ENCODE results near the gene SYT7.
"Not testable (repeated sequence)": the region's sequence is repeated elsewhere in the genome, so short reads cannot be mapped to it uniquely, and the experiment has no call there.

SYT7 gene, protein sequence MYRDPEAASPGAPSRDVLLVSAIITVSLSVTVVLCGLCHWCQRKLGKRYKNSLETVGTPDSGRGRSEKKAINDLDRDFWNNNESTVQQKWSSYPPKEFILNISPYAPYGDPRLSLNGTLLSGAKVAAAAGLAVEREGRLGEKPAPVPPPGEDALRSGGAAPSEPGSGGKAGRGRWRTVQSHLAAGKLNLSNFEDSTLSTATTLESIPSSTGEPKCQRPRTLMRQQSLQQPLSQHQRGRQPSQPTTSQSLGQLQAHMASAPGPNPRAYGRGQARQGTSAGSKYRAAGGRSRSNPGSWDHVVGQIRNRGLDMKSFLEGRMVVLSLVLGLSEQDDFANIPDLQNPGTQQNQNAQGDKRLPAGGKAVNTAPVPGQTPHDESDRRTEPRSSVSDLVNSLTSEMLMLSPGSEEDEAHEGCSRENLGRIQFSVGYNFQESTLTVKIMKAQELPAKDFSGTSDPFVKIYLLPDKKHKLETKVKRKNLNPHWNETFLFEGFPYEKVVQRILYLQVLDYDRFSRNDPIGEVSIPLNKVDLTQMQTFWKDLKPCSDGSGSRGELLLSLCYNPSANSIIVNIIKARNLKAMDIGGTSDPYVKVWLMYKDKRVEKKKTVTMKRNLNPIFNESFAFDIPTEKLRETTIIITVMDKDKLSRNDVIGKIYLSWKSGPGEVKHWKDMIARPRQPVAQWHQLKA

DNA sequence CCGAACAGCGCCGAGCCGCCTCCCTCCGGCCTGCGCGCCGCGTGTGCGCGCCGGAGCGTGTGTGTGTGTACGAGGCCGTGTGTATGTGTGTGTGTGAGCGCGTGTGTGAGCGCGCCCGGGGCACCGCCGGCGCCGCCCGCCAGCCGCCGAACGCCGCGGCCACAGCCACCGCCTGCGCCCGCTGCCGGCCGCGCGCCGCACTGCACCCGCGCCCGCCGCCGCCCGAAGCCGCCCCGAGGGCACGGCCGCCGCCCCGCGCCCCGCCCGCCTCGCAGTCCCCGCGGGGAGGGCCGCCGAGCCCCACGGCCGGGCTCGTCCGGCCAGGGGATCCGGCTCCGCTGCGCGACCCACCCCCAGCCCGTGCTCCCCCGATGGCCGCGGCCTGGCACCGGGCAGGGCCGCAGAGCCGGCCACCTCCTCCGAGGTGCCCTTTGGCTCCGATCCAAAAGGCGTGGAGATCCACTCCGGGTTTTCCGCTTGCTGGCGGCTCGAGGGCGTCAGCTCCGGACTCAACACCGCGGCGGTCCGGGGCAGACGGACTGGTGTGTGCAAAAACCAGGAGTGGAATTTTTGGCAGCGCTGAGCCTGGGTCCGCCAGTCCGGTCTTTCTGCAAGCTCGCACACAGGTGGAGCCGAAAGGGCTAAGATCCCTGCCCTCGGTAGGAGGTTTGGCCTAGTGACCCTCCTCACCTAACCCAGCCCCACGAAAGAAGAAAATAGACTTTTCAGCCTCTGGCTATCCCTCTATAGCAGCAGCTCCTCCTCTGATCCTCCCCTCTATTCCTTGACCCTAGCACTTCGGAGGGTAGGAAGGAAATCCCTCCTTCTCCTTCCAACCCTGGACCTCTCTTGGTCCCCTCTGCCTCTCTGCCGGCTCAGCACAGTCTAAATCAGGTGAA, at the start of gene SYT7:
Gene SYT7, minus strand, starts transcription at position 47 of the 899 bp plus-strand sequence. CDS start 256 bp downstream, outside the sequence.
- peak; percentile 93 for DNase-seq

DNA sequence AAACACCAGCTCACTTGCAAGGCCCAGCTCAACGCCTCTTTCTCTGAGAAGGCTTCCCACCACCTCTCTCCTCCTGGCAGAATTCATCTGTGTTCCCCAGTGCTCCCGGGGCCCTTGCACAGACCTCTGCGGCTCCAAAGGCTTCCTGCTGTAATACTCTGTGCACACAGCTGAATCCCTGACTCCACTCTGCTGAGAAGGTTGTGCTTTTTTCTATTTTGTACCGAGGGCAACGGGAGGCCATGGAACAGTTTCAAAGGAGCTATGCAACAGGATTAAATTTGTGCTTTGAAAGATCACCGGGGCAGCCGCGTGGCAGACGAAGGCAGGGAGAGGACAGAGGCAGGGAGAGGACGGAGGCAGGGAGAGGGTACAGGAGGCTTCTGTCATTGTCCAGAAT, 49.2 kb upstream of the SYT7 start:
- no peak for DNase-seq

DNA sequence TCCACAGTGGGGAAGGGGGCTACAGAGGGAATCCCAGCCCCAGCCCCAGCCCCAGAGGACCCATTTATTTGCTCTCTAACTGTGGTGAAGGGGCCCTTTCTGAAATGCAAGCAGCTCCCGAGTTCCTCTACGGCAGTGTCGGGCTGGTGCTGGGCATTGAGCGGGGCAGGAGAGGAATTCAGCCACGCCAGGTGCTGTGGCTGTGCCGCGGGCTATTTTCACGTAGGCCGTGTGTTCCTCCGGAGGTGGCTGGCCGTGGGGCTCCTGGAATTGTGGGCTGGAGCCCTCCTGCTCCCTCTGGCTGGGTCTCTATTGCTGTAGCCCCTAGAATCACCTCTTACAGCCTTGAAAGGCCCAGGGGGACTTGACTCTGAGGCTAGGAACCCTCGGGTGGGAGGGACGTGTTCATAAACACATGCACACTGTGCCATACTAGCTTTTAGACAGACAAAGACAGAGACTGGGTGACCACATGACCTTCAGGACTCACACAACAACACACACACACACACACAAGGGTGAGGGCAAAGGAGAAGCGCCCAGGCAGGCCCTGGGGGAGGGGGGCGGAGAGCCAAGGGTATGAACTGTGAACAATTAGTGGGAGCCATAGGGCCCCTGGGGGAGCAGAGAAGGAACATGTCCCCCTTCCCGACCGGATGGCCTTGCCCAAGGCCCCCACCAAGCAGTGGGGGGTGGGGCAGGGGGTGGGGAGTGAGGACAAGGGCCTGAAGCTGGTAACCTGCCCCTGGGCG, 48.4 kb upstream of the SYT7 start:
- no peak for DNase-seq

DNA sequence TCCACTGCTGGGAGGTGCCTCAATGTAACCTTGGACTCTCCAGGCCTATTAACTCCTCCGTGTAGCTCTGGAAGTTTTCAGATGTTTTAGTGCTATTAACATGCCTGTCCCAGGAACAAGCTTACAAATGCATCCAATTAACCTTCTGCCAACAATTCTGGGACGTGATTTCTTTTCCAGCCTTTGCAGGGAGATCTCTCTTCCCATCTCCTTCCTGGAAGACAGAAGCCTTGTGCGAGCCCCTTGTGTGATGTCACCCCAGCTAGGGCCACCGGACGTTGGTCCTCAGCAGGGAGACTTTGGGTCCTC, 47.7 kb upstream of the SYT7 start:
- no peak for DNase-seq

DNA sequence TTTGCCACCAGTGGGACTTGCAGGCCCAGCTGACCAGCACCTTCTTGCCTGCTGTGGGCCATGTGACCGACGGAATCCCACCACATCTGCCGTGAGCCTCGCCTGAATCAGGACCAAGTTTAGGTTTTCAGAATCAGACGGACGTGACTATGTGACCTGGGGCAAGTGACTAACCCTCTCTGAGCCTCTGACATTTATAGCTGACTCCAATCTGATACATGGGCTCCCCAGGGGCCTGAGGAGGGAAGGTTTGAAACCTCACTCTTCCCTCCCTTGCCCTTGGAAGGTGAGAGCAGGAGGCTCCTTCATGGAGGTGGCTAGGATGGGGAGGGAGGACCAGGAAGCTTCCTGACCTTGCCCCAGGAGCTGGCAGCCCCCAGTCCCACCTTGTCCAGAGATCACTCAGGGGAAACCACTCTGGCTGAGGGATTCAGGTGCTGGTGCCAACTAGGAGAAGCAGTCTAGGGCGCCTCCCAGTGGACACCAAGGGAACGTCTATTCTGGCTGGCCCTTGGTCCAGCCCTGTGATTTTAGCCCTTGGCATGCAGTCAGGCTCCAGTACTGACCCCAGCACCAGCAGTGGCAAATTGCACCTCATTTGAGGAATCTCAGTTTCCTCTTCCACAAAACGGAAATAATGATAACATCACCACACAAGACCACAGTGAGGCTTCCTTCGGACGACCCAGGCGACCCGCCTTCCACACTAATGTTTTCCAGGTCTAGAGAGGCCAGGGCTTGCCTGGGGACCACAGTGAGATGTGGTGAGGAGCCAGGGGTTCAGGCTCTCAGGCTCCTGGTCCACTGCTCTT, 47.2 kb upstream of the SYT7 start:
- peak; percentile 2 for DNase-seq

DNA sequence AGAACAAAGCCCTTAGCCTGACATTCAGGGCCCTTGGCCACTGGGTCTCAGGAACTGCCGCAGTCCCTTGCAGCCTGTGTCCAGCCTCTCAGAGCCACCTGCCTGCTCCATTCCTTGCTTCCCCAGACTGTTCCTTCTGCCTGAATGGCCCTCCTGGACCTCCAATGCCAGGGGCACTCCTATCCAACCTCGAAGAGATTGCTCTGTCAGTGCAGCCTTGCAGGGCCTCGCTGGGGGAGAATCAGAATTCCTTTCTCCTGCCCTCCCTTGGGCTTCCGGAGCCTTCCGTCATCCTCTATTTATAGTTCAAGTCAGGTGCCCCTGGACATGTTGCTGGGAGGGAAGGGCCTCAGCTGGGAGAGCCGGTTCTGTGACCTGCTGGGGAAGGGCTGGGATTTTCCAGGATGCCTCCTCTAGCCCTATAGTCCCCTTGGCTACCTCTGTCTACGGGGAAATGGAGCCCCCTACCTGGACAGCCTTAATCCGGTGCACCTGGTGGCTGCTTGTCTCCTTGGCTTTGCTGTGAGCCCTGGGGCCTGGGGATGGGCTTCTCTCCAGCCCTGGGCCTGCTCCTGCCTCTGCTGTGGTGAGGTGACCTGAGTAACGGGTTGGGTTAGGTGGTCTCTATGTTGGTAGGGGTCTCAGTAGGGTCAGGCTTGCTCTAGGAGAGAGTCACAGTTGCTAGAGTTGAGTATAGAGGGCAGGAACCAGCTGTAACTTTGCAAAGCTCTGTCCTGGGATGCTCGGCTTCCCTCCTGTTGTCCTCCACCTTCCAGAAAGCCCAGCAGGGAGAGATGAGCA, 45.9 kb upstream of the SYT7 start:
- DNase-seq: no peak

DNA sequence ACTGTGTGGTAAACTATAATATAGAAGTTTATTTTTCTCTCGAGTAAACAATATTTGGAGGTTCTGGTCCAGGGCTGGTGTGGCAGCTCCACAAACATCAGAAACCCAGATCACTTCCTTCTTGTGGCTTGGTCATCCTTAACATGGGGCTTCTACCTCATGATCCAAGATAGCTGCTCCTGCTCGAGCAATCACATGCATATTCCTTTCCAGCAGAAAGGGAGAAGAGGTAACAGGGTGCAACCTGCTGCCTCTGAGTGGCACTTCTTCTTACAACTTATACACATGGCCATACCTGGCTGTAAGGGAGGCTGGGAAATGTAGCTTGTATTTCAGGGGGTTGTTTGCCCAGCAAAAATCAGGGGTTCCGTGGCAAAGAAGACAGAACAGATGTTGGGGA, 44.6 kb upstream of the SYT7 start:
- DNase-seq: no peak

DNA sequence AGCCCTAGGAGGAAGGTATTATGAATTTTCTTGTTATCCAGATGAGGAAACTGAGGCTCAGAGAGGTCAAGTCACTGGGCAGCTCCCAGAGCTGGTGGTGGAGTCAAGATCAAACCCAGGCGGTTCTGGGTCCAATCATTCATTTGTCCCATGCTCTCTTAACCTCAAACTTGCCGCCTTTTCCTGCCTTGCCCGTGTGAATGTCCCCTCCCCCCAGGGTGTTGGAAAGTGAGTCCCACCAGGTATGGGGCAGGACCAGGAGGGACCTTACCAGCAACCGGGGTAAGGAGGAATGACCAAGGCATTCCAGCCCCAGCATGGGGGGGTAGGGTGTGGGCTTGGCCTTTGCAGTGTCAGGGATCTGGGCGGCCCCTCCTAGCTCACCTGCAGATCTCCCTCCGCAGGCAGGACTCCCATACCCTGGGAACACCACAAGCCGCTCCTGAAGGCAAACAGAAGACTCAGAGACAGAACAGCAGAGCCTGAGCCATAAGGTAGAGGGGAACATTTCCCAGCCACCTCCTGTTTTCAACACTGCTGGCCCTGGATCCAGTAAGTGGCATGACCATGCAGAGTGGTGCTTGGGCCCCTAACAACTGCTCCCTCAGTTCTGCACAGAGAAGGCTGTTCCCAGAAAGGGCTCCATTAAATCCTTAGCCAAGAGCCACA, 41.2 kb upstream of the SYT7 start:
- no peak for DNase-seq

DNA sequence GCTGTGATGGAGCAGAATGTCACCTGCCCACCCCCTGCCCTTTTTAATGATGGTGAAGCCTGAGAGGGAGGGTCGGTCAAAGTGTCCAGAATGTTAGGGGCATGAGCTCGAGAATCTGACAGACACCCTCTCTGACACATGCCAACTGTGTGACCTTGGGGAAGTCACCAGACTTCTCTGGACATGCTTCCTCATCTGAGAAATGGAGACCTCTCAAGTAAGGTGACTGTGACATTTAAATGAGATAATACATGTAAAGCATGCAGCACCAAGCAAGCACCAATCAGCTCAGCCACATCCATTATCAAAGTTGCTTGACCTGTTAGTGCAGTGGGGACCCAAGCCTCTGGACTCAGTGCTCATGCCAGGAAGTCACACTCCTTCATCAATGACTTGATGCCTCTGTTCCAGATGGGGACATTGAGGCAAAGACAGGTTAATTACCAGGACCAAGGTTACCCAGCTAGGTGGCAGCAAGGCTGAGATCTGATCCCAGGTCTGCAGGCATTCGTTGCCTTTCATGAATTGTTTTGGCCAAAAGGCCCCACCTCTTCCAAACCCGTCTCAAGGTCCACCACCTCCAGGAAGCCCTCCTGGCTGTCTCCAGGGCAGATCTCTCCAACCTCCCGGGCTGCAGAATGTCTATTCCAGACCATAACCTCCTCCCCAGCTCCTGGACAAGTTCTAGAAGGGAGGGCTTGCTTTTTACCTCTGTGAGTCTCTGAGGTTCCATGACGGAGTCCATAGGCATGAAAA, 38.8 kb upstream of the SYT7 start:
- DNase-seq: no peak

DNA sequence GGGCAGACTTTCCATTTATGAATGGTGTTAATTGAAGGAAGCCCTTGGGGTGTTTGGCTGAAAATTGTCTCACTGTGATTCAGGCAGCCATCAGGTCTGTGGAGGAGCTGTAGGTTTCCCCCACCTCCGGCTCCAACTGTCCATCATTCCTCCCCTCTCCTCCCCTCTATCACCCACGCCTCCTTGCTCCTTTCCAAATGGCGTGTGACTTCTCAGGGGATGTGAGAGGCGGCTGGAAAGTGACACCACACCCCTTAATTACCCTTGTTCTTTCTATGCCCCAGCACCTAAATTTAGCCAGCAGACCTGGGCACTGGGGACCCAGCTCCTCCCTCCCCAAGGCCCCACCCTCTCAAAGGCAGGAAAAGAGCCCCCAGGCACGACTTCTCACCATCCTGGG, 38.1 kb upstream of the SYT7 start:
- no peak for DNase-seq

DNA sequence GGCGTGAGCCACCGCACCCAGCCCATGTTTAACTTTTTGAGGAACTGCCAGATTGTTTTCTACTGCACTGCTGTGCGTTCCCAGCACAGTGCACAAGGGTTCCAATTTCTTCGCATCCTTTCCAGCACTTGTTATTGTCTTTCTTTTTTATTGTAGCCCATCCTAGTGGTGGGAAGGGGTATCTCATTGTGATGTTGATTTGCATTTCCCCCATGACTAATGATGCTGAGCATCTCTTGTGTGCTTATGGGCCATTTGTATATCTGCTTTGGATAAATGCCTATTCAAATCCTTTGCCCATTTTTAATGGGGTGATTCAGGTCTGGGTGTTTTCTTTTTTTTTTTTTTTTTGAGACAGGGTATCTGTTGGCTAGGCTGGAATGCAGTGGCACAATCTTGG, 36.6 kb upstream of the SYT7 start:
- DNase-seq: no peak

DNA sequence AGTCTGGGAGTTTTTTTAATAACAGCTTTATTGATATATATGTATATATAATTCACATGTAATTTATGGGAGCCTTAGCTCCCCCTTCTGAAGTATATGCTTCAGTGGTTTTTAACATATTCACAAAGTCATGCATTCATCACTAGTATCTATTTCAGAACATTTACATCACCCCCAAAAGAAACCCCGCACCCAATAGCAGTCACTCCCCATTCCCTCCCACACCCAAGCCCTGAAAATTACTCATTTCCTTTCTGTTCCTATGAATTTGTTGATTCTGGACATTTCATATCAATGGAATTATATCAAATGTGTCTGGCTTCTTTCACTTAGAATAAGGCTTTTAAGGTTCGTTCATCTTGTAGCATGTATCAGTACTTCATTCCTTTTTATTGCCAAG, 35.6 kb upstream of the SYT7 start:
- DNase-seq: no peak

DNA sequence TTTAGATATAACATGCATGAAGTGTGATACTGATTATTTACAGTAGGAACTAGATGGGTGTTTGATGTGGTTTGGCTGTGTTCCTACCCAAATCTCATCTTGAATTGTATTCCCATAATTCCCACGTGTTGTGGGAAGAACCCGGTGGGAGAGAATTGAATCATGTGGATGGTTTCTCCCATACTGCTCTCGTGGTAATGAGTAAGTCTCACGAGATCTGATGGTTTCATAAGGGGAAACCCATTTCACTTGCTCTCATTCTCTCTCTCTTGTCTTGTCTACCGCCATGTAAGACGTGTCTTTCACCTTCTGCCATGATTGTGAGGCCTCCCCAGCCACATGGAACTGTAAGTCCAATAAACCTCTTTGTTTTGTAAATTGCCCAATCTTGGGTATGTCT, 33.9 kb upstream of the SYT7 start:
- DNase-seq: not testable (repeated sequence)

DNA sequence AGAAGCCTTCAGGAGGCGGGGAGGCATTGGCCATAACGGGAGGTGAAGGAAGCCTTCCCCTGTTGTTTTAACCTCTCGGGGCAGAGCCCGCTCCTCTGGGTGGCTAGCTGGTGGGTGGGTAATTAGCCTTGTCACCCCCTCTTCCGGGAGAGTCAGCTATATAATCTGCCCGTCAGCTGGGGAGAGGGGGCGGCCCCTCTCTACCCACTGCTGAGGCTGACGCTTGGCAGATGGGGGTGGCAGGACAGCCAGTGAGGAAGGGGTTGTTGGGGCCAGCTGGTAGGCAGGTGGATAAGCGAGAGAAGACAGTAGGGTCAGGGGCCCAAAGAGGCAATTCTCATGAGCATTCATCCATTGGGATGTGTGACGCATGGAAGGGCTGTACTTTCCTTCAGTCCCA, 33.0 kb upstream of the SYT7 start:
- DNase-seq: no peak

DNA sequence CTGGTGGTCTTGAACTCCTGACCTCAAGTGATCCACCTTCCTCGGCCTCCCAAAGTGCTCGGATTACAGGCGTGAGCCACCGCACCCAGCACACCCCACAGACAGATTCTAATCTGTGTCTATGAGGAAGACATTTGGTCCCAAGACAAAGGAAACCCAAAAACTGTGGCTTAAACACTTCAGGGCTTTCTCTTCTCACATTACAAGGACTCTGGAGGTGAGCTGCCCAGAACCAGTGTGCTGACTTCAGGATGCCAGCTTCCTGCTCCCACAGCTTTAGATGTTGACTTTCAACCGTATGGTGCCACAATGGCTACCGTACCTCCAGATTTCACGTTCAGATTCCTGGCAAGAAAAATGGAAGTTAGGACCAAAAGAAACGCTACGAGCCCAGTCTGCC, 32.2 kb upstream of the SYT7 start:
- no peak for DNase-seq

DNA sequence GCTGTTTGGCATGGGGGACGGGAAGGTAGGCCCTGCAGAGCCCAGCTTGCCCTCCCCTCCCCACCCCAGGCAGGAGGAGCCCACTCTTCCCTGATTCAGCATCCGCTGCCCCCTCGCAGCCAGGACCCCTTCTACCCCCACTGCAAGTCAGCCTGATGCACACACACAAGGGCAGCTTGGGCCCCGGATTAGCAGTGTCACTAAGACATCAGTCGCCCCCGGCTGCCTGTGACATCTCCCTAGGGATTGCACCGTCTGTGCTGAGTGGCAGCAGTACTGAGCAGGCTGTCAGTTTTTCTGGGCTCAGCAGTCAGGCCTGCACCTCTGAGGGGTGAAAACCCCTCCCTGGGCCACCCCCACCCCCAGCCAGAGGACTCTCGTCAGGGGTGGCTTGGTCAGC, 30.4 kb upstream of the SYT7 start:
- no peak for DNase-seq

DNA sequence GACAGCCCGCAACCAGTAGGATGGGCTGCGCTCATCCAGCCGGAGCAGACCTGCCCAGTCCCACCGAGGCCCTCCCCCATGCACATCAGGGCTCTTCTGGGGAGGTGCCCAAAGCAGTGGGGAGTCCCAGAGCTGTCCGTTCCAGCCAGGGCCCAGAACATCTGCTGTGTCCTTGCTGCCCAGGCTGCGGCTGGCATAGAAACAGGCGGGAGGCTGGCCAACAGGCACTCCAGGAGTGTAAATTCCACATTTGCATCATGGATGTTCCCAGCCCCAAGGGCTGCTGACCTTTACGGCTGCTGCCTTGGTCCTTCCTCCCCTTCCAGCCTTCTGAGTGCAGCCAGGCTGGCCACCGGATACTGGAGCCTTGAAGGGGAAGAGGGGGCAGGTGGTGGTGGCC, 30.0 kb upstream of the SYT7 start:
- no peak for DNase-seq

DNA sequence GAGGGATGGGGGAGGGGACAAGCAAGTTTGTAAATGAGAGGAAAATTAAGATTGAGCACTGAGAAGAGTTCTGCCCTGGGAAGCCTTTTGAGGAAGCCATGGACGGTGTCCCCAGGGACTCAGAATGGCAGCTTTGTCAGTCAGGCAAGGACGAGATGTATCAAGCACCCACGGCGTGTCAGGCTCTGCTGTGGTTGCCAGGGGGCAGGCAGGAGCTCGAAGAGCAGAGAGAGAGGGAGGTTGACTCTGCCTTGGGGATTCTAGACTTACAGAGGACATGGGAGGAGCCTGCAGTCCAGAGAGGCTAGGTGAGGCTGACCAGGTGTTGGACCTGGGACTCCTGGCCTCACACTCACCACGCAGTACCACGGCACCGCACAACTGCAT, 29.1 kb upstream of the SYT7 start:
- no peak for DNase-seq

DNA sequence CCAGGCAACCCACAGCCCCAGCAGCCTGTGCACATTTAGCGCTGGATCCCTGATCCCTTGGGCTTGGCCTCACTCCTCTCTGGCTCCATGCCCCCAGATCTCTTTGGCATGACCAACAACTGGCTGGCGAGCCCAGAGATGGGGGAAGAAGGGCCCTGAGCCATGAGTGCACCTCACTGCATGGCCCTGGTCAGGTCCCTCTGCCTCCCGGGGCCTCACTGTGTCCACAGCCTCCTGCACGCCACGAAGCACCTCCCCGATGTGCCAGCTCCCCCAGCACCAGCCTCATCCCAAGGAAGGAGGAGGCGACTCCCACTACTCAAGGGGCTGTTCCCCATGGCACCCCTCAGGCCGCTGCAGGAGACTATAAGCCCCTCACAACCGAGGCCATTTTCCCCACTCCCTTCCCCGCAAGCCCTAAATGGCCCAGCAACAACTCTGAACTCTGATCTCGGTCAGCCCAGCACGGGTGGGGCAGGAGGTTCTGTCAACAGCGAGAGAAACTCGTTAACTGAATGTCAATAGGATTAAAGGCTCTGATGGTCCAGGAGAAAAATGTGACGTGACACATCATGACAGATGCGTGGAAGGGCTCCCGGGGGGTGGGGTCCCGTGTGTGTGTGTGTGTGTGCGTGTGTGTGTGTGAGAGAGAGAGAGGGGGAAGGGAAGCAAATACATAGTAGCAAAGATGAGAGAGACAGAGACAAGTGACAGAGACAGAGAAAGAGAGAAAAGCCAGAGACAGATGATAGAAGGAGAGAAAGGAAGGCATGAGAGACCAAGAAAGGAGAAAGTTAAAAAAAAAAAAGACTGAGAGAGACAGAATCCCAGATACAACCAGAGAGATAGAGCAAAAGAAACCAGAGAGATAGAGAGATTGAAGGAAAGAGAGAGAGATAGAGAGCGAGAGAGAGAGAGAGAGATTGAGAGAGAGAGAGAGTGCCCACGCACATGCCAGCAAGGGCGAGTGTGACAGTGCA, 28.4 kb upstream of the SYT7 start:
- DNase-seq: no peak
